Activated CD4-positive, alpha-beta memory T cell treated with anti-CD3 and anti-CD28 coated beads for 36 hours (primary cell): Measurements from ENCODE around the gene BPIFB3. TPM values are rescaled to one million over a fixed set of nuclear protein-coding genes. Genes with fewer than 3 reads are reported as not detected.

Source experiments
- total RNA-seq, 2 experiments: library from RNA; stranded (reverse); gene quantifications; one replicate each; pipeline ENCODE4 v1.2.3, GENCODE V29; 2021

BPIFB3 gene
- total RNA-seq, 2 experiments from 2014 or later = not detected

Other genes starting within 250 kb of the BPIFB3 start
- 100 to 1,000 TPM; 131 to 133 TPM for gene MAPRE1, start 233.9 kb upstream of the BPIFB3 start, total RNA-seq
- gene EFCAB8, start 195.0 kb upstream of the BPIFB3 start, total RNA-seq = under 1 TPM; 0.24 to 0.83 TPM
- gene SUN5, start 49.5 kb upstream of the BPIFB3 start, total RNA-seq = not detected
- gene BPIFB2, start 46.2 kb upstream of the BPIFB3 start, total RNA-seq = not detected
- not detected for gene BPIFB6, start 22.3 kb upstream of the BPIFB3 start, total RNA-seq
- gene BPIFB4, start 25.7 kb downstream of the BPIFB3 start, total RNA-seq = not detected
- gene BPIFA2, start 114.3 kb downstream of the BPIFB3 start, total RNA-seq = not detected
- not detected for gene BPIFA3, start 163.4 kb downstream of the BPIFB3 start, total RNA-seq
- not detected for gene BPIFA1, start 182.1 kb downstream of the BPIFB3 start, total RNA-seq
- gene BPIFB1, start 229.3 kb downstream of the BPIFB3 start, total RNA-seq = not detected